Measurements from ENCODE around the gene SPTAN1.
"Not testable (repeated sequence)": the region's sequence is repeated elsewhere in the genome, so short reads cannot be mapped to it uniquely, and the experiment has no call there.

Gene SPTAN1

GRCh38 chr9:128666481-128666941 lies 114.1 kb downstream of the SPTAN1 start:
- not testable (repeated sequence) for DNase-seq (ENCODE audit: low spot score)

GRCh38 chr9:128669786-128670185 lies 117.4 kb downstream of the SPTAN1 start:
- no peak for DNase-seq (ENCODE audit: low spot score)

DNA sequence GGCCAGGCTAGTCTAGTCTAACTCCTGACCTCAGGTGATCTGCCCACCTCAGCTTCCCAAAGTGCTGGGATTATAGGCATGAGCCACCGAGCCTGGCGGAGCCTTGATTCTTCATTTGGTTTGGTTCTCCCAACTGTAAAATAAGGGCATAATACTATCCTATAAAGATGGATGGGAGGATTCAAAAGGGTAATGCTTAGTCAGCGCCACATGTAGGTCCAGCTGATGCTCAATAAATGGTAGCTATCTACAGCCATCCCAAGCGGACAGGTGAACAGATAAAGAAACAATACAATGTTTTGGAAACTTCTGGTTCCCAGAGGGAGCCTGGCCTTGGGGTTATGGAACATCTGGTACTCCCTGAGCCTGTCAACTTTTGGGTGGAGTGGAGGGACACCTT lies 123.0 kb downstream of the SPTAN1 start:
- DNase-seq (ENCODE audit: low spot score), result no peak

GRCh38 chr9:128677794-128678193 lies 125.4 kb downstream of the SPTAN1 start:
- DNase-seq (ENCODE audit: low spot score), result no peak

All from left forelimb (tissue), 1 donor.